HG02970 (cell line): ENCODE measurements around the gene USP16.
"Not testable (repeated sequence)": the region's sequence is repeated elsewhere in the genome, so short reads cannot be mapped to it uniquely, and the experiment has no call there.

Experiments used
- ATAC-seq: cut with Tn5 transposase; IDR thresholded peaks from one replicate; pipeline ENCODE4 v1.9.1; 2021; ENCODE audit warnings: mild to moderate bottlenecking, moderate library complexity, moderate number of reproducible peaks; ENCODE audit not compliant: unreplicated experiment, low FRiP score

USP16 gene

DNA sequence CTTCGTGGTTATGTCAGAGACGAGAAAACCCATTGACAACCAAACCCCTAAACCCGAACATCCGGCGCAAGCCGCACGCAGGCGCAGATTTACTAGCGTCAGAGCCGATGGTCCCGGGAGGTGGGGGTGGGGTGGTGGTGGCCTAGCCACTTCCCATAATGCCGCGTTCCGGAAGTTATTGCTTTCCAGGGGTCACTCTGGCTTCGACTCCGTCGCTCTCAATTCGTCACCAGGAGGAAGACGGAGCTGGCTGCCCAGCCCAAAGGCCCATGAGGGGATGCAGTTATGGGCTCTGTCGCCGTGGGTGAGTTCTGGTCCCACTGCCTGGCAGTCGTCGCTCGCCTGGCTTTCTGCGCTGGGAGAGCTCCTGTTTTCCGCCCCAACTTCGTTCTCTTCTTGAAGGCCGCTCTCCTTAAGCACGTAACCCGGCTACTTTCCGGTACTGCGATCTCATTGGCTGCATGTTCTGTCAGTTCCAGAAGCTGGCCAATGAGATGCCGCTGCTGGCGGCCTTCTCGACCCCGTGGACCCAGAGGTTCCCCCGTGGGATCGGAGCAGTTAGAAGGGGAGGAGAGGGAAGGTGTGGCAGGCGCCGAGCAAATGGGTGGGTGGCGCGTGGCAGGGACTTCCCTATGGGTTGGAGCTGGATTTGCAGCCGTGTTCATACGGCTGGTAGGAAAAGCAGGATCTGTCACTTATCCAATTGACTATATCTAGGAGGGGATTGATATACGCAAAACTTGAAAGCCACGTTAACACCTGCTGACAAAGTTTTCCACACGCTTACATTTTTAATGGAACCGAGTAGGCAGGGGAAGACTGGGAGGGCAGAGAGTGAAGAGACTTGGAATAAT lies at the start of gene USP16:
TSS of gene USP16 (plus strand) at position 195 of the 854 bp plus-strand sequence. CDS start 3,246 bp downstream, outside the sequence.
- peak; percentile 98 for ATAC-seq

- ATAC-seq = no peak
Observed at GRCh38 chr21:28975397-28975796, 49.1 kb upstream of the USP16 start.

DNA sequence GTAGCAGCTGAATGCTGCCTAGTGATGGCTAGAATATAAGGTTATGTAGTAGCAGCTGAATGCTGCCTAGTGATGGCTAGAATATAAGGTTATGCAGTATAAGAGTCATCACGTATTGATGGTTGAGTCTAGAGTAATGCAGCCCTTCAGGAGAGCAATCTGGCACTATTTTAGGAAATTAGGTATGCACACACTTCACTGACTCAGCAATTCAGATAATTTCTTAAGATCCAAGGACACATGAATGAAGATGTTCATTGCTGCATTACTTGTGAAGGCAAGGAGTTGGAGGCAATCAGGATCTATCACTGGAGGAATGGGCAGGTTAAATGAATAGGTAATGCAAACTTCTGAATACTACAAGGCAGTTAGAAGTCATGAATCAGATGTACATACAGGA lies 45.4 kb upstream of the USP16 start:
- ATAC-seq = no peak

GRCh38 chr21:28982637-28983036 lies 41.8 kb upstream of the USP16 start:
- ATAC-seq = no peak

GRCh38 chr21:28986677-28987076 lies 37.8 kb upstream of the USP16 start:
- no peak for ATAC-seq

GRCh38 chr21:28988146-28988545 lies 36.3 kb upstream of the USP16 start:
- ATAC-seq = not testable (repeated sequence)

GRCh38 chr21:28991861-28992525 lies 32.5 kb upstream of the USP16 start:
- no peak for ATAC-seq

DNA sequence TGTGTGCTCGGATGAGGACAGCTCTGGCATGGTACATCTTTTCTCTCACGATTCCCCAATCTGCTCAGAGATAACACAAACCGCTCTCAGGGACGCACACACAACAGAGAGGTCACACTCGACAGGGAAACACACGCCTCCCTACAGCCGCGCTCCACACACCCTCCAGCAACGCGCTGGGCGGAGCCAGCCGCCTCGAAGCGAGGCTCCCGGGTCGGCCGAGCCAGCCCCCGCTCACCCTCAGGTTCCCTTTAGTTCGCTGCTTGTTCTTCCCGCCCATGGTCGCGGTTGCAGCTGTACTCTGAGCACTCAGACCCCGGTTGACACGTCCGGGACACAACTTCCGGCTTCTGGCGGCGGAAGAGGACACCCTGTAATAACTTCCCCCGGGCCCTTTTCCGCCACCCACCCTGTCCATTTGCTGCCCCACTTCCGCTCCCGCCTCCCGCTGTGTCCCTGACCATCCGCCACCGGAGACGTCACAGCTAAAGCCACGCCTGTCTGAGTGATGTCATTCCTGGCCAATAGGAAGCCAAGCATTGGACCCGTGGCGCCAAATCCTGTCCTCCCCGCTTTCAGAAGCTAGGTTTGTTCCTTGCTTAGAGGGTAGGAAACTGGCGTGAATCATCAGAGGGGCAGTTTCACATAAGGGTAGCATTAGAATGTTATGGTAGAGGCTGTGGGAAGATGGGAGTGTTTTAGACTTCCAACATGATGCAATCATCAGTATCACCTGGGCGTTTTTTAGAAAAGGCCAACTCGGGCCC lies 31.8 kb upstream of the USP16 start, which contains the start of gene LTN1:
TSS of gene LTN1 (minus strand) at position 352 of the 767 bp plus-strand sequence. CDS start at position 280, 72 bp downstream.
- peak; percentile 99 for ATAC-seq

GRCh38 chr21:28993293-28993629 lies 31.2 kb upstream of the USP16 start:
- ATAC-seq = no peak

DNA sequence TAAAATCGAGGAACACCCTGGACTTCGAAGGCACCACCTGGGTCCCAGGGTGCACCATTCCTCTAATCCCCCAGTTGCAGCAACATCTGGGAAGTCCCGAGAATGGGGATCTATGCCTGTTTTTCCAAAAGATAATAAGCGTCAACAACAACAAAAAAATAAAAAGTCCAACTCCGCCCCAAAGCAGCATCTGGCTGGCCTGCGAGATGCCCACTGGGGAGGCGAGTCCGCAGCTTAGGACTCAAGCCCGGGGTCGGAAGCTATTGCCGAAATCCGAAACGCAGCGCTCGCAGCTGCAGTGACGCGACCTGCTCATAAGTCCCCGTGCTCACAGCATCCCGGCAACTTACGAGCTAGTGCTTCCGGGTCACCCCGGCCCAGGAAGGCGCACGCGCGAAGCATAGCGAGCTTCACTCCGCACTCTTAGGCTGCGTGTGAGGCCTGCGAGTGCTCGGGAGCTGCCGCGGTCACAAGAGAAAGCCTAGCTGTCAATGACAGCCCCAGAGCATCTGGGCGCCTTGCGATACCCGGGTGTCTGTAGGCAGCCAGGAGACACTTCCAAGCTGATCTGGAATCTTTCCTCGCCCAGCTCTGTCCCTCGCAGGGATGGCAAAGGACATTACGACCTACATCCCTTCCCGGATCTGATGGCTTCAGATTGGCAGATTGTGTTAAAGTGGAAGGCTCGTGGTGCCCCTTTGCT lies 21.9 kb upstream of the USP16 start:
- peak; percentile 99 for ATAC-seq

DNA sequence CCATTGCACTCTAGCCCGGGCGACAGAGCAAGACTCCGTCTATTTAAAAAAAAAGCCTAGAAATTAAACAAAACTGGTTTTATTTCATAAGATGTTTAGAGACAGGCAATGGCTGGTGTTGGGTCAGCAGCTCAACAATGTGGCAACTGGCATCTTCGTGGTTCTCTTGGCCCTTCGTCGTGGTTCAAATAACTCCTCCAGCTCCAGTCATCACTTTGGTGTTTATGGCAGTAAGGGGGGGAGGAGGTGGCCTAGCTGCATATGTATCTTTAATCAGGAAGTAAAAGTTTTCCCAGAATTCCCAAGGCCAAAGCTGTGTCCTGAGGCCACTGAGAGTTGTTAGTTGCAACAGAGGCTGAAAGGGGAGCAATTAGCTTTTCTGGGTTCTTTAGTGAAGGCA lies 18.8 kb upstream of the USP16 start:
- no peak for ATAC-seq

GRCh38 chr21:29007135-29007534 lies 17.3 kb upstream of the USP16 start:
- no peak for ATAC-seq

DNA sequence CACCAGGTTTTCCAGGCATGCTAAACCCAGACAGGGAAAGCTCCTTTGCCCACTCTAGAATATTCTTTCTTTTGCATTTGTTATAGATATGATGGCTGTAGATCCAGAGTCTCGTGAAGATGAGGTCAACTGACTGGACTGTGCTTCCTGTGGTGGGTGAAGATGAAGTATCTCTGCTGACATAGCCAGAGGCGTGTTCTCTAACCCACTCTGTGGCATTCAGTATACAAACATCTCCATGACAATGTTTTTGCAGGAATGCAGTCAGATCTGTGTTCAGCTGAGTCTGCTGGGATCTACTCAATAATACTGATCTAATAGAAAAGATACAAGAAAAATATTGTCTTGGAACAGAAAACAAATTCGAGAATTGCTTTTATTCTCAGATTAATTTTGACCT lies 16.7 kb upstream of the USP16 start:
- ATAC-seq = no peak

DNA sequence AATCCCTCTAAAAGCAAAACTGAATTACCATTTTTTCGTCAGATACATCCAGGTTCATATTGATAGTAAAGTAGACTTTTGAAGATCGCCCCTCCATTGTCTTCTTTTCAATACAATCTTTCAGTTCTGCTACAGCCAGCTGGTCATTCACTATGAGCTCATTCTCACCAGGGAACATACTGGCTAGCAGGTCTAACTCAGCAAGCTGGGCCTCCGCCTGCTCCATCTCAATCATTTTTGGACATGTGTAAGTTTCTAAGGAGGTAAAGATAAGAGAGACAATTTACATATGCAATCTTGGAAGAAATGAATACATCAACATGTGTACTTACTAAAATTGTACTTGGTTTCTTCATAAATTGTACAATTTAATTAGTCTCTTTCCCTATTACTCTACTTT lies 16.1 kb upstream of the USP16 start:
- ATAC-seq = no peak

DNA sequence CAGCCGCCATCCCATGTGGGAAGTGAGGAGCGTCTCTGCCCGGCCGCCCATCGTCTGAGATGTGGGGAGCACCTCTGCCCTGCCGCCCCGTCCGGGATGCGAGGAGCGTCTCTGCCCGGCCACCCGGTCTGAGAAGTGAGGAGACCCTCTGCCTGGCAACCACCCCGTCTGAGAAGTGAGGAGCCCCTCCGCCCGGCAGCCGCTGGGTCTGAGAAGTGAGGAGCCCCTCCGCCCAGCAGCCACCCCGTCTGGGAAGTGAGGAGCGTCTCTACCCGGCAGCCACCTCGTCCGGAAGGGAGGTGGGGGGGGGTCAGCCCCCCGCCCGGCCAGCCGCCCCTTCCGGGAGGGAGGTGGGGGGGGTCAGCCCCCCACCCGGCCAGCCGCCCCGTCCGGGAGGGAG lies 13.2 kb upstream of the USP16 start:
- ATAC-seq = not testable (repeated sequence)

- ATAC-seq = no peak
Observed at GRCh38 chr21:29017639-29018237, 6.7 kb upstream of the USP16 start.

DNA sequence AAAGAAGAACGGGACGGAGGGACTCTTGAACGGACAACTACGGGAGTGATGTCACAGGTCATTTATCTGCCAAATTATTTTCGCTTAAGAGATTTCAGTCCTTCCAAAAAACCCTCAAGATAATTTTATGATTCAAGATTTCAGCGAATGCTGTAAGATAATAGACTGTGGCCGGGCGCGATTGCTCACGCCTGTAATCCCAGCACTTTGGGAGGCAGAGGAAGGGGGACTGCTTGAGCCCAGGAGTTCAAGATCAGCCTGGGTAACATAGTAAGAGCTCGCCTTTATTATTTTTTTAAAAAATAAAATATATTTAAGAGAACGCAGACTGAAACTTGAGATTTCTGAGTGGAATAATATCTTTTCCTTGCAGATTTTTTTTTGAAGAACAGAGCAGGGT lies 5.9 kb upstream of the USP16 start:
- no peak for ATAC-seq

GRCh38 chr21:29022166-29022565 lies 2.3 kb upstream of the USP16 start:
- ATAC-seq = no peak

DNA sequence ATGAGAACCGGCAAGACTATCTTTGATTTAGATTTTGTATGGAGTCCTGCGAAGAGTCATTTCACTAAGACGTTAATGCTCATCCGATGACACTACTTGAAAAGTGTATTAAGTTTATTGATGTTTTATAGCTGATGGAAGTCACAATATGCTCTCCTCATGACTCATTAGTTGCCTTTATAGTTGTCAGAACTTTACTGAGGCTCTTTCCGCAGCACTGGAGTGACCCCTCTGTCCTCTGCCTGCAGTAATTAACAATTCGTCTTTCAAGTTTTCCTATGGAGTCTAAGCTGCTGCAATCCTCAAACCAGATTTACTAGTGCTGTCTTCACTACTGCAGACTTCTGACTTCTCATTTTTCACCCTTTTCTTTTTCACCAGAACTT lies 853 bp downstream of the USP16 start:
- no peak for ATAC-seq

DNA sequence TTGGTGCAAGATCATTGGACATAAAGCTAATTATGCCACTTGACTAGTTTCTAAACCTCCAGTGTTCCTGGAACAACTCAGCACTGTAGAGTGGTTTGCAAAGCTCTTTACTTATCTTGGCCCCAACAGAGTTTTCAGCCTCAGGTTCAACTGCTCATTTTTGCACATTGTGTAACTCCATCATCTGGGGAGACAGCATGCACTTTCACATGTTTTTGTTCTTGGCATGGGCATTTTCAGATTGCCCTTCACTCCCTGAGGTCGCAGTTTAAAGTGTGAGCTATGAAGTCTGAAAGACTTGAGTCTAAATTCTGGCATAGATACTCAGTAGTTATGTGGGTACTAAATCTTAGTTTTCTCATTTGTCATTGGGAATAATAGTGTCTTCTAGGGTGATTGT lies 5.1 kb downstream of the USP16 start:
- ATAC-seq = no peak
